Fibroblast of lung (primary cell): ENCODE measurements around the gene CMTR1.

Experiments
- CTCF ChIP-seq, 2 donors: IDR thresholded peaks in 1 of 2; conservative IDR thresholded peaks in 1 of 2; 1 replicate in 1 of 2; 2 replicates in 1 of 2; pipeline ENCODE4 v1.5.1; 2011 to 2012; ENCODE audit warnings: low read length in 2 of 2, control low read depth in 1 of 2, inconsistent platforms in 1 of 2, low read depth in 1 of 2, mild to moderate bottlenecking in 1 of 2
- EZH2 ChIP-seq: IDR thresholded peaks from 2 replicates; pipeline ENCODE4 v1.5.1; 2012; ENCODE audit warnings: low read length, control low read depth, mild to moderate bottlenecking; ENCODE audit errors: missing control alignments

DNA sequence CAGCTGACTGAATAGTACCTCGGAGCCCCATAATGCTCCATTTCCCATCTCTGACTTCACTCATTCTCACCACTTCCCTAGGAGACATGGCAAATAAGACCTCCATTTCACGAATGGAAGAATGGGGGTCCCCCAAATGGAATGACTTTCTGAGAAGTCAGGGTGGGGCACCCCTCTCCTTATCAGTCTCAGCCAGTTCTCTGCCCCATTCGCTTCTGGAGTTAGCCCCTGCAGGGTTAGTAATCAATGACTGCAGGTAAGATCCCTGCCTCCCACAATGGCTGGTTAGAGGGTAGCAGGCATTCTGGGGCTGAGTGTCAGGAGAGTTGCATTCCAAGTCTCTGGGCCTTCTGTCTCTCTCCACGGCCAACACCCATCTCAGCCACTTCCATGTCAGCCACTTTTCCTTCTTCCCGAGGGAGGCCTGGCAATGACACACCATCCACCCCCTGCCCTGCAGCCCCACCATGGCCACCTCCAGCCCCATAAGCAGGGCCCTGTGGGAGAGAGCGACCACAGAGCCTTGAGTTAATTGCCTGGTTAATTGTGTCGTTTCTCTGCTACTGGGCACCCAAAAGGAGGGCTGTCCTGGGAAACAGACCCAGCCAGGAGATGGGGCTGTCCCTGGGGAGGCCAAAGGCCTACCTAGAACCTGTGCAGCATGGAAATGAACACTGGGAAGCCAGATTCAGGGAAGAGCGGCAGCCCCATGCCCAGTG, 53.3 kb downstream of the CMTR1 start:
- TF ChIP-seq CTCF (conservative IDR thresholded peaks at IDR 0.05 in 1 of 2, IDR thresholded peaks at IDR 0.05 in 1 of 2; ENCODE audit: low read depth in 1 of 2, low read length in 2 of 2) (no peak), EZH2 (no peak)
